PC-9 (cell line): ENCODE measurements around the gene METTL8. TPM values are rescaled to one million over a fixed set of nuclear protein-coding genes. Genes with fewer than 3 reads are reported as not detected.
A peak's percentile ranks its signal among the peaks of the same experiment; 100 is the strongest.

Experiments
- BruUV-seq: library from RNA; stranded (reverse); fragments of 400-500 nt; replicated peaks from 2 replicates; lab custom pipeline; 2021; lab: Mats Ljungman, UMichigan
- CTCF ChIA-PET: fragments of 300-600 bp; sonication (Branson Sonifier 250); formaldehyde crosslinking; loops from one replicate; lab custom pipeline; 2022; ENCODE audit warnings: antibody characterized with exemption; lab: Charles Lee
- POLR2A ChIA-PET: fragments of 300-600 bp; sonication (Branson Sonifier 250); formaldehyde crosslinking; loops from one replicate; lab custom pipeline; 2022; ENCODE audit warnings: antibody characterized with exemption; ENCODE audit not compliant: unreplicated experiment; lab: Charles Lee
- DNase-seq, 2 experiments: peaks; one replicate each; pipeline versions ENCODE4 v3.0.0 to v3.0.0-alpha.2; 2015 to 2022; ENCODE audit warnings: mixed read lengths in 1 of 2
- H2AFZ ChIP-seq: fragments of 200-600 bp; sonication (generic); 2 replicates; pipeline ENCODE4 v1.8.1; 2017; ENCODE audit warnings: antibody characterized with exemption
- H3F3A ChIP-seq: fragments of 200-600 bp; sonication (generic); 2 replicates; pipeline ENCODE4 v1.8.1; 2017; ENCODE audit warnings: antibody characterized with exemption, mild to moderate bottlenecking, low read depth; ENCODE audit not compliant: insufficient read depth
- H3K27ac ChIP-seq: fragments of 200-600 bp; sonication (generic); 2 replicates; pipeline ENCODE4 v1.6.1; 2016; ENCODE audit warnings: mixed run types
- H3K27me3 ChIP-seq: fragments of 200-600 bp; sonication (generic); 2 replicates; pipeline ENCODE4 v1.6.1; 2016; ENCODE audit warnings: low read depth, mixed run types; ENCODE audit not compliant: insufficient read depth
- H3K36me3 ChIP-seq: fragments of 200-600 bp; sonication (generic); 2 replicates; pipeline ENCODE4 v1.6.1; 2016; ENCODE audit warnings: low read depth, mixed run types
- H3K4me1 ChIP-seq: fragments of 200-600 bp; sonication (generic); replicated peaks from 2 replicates; pipeline ENCODE4 v1.6.1; 2016; ENCODE audit warnings: mixed run types; ENCODE audit not compliant: insufficient read depth
- H3K4me2 ChIP-seq: fragments of 200-600 bp; sonication (generic); 2 replicates; pipeline ENCODE4 v1.6.1; 2017; ENCODE audit warnings: mixed run types
- H3K4me3 ChIP-seq: fragments of 200-600 bp; sonication (generic); 2 replicates; pipeline ENCODE4 v1.6.1; 2016; ENCODE audit warnings: mixed run types
- H3K79me2 ChIP-seq: fragments of 200-600 bp; sonication (generic); 2 replicates; pipeline ENCODE4 v1.6.1; 2017; ENCODE audit warnings: low read depth, mixed run types
- H3K9me2 ChIP-seq: fragments of 200-600 bp; sonication (generic); 2 replicates; pipeline ENCODE4 v1.8.1; 2017; ENCODE audit warnings: mild to moderate bottlenecking; ENCODE audit not compliant: insufficient read depth
- H3K9me3 ChIP-seq: fragments of 200-600 bp; sonication (generic); 2 replicates; pipeline ENCODE4 v1.8.1; 2016; ENCODE audit warnings: low read depth; ENCODE audit not compliant: insufficient read depth
- H4K20me1 ChIP-seq: fragments of 200-600 bp; sonication (generic); 2 replicates; pipeline ENCODE4 v1.8.1; 2017; ENCODE audit not compliant: insufficient read depth
- EZH2 ChIP-seq: fragments of 200-600 bp; sonication (generic); IDR thresholded peaks from 2 replicates; pipeline ENCODE4 v1.8.0; 2017; ENCODE audit warnings: antibody characterized with exemption, low read depth
- intact Hi-C: fragments of 100-400 bp; cut with micrococcal nuclease; formaldehyde crosslinking; loops from one replicate; pipeline ENCODE4 v1.10.0; 2022; ENCODE audit not compliant: unreplicated experiment
- total RNA-seq: library from RNA; stranded (reverse); gene quantifications from 2 replicates; pipeline ENCODE4 v1.2.3, GENCODE V29; 2021
- TF ChIP-seq, protein P1 (sequence below): fragments of 200-600 bp; sonication (generic); conservative IDR thresholded peaks from 2 replicates; pipeline ENCODE4 v1.6.1; 2017; ENCODE audit warnings: mixed run types, antibody characterized with exemption, mild to moderate bottlenecking, moderate library complexity

METTL8 gene
- total RNA-seq, 1 experiment from 2014 or later: 21.8 TPM

DNA sequence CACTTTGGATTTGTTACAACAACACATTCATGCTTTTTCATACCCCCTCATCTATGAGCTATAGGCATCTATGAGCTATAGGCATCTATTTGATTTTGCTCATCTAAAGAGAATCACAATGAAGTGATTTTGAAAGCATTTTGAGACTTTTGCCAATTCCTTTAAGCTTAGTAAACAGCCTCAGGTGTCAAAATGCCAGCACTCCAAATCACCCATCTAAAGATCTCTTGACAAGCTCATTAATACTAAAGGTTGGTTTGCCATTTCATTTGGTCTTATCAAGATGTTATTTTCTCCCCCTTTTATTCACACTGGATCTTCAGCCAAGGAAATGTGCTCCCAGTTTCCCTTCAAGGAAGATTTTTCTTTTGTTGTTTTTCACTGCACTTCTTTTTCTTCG, 162.4 kb downstream of the METTL8 start:
- DNase-seq: peak; percentile 24 to 94
- no peak overlapping the region for H2AFZ ChIP-seq
- H3K4me3 ChIP-seq: peak overlapping the region; percentile 30; the same call in 1 of the 2 replicates
- H3F3A ChIP-seq: peaks cover 33% of the 10 kb centered on the region
- intact Hi-C loops: loop anchor here (5.0 to 10.0 kb wide), 2 partner anchors 161 to 253 kb away; partner anchors contain the start of genes CYBRD1, DCAF17 and METTL8
- no peaks in the 10 kb centered on the region for H3K9me3 ChIP-seq
- no peaks in the 10 kb centered on the region for H3K27me3 ChIP-seq
- H3K36me3 ChIP-seq: no peaks in the 10 kb centered on the region
- H3K79me2 ChIP-seq: no peaks in the 10 kb centered on the region
- CTCF ChIA-PET: interaction anchor here (1.1 kb wide), 1 partner anchor 145 kb away, joined by 5 read pairs; no protein-coding TSS in a partner anchor
- H3K4me1 ChIP-seq: peaks cover 43% of the 10 kb centered on the region
- BruUV-seq: TSS peak; percentile 55
- TF ChIP-seq, protein P1, sequence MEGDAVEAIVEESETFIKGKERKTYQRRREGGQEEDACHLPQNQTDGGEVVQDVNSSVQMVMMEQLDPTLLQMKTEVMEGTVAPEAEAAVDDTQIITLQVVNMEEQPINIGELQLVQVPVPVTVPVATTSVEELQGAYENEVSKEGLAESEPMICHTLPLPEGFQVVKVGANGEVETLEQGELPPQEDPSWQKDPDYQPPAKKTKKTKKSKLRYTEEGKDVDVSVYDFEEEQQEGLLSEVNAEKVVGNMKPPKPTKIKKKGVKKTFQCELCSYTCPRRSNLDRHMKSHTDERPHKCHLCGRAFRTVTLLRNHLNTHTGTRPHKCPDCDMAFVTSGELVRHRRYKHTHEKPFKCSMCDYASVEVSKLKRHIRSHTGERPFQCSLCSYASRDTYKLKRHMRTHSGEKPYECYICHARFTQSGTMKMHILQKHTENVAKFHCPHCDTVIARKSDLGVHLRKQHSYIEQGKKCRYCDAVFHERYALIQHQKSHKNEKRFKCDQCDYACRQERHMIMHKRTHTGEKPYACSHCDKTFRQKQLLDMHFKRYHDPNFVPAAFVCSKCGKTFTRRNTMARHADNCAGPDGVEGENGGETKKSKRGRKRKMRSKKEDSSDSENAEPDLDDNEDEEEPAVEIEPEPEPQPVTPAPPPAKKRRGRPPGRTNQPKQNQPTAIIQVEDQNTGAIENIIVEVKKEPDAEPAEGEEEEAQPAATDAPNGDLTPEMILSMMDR: no peak
- no peak for TF ChIP-seq EZH2
- POLR2A ChIA-PET: interaction anchor here (0.5 to 0.9 kb wide), 6 partner anchors 17 to 315 kb away, joined by 3 to 8 read pairs (median 5); no protein-coding TSS in a partner anchor
- peak overlapping the region; percentile 93 for H3K27ac ChIP-seq
- peak overlapping the region; percentile 76 for H3K4me2 ChIP-seq
- H3K9me2 ChIP-seq: no peaks in the 10 kb centered on the region
- H4K20me1 ChIP-seq: no peaks in the 10 kb centered on the region

DNA sequence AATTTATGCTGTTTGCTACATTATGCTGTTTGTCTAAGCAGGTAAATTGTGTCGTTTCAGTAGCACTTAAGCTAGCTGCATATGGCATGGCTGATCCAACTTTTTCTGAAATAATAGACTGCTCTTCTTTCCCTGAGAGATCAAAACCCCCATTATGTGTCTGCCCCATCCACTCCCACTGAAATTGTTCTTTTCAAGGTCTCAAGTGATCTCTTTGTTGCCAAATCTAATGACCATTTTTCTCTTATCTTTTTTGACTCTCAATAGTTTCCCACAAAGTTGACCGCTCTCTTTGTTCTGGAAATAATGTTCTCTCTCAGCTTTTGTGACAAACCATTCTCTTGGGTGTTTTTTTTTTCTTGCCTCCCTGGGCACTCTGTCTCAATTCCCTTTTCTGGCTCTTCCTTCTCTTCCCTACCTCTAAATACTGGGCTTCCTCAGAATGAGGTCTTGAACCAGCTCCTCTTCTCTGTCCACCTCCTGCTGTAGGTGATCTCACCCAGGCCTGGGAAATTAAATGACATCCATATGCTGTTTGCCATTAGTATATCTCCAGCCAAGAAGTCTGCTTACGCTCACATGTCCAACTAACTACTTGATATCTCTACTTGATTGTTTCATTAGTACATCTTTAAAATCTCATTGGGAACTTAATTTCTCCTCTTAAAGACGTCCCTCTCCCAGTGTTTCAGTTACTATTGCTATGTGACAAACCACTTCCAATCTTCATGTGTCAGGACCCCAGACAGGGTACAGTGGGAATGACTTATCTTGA, 165.7 kb downstream of the METTL8 start:
- Histone ChIP-seq H3K4me2 (no peak overlapping the region), H2AFZ (no peak overlapping the region), H3K9me2 (no peaks in the 10 kb centered on the region), H4K20me1 (no peaks in the 10 kb centered on the region), H3F3A (peaks cover 23% of the 10 kb centered on the region), H3K79me2 (no peaks in the 10 kb centered on the region), H3K4me3 (no peak overlapping the region), H3K4me1 (peaks cover 34% of the 10 kb centered on the region), H3K27me3 (no peaks in the 10 kb centered on the region), H3K9me3 (no peaks in the 10 kb centered on the region), H3K36me3 (no peaks in the 10 kb centered on the region), H3K27ac (no peak overlapping the region)
- DNase-seq: no peak
- TF ChIP-seq EZH2: no peak
- TF ChIP-seq, protein P1: no peak
- BruUV-seq: no TSS peak
- ChIA-PET POLR2A (no interaction called here), CTCF (no interaction called here)
- intact Hi-C loops: no loop called here

Other genes with a start within 250 kb of the METTL8 start
- gene DCAF17, start 236 bp upstream of the METTL8 start, total RNA-seq: 22.0 and 22.1 TPM in 2 replicates
- 125 and 132 TPM in 2 replicates for gene CYBRD1, start 88.5 kb upstream of the METTL8 start, total RNA-seq